C4-2B (cell line): ENCODE measurements around the gene INHA.

Source experiments
- CTCF ChIP-seq: fragments of 450-650 bp; conservative IDR thresholded peaks from 2 replicates; pipeline ENCODE4 v1.5.1; 2017; ENCODE audit warnings: mild to moderate bottlenecking
- ZFX ChIP-seq: fragments of 450-650 bp; IDR thresholded peaks from 2 replicates; pipeline ENCODE4 v1.6.1; 2017

- TF ChIP-seq CTCF, result peak; percentile 96
- TF ChIP-seq ZFX, result no peak
Observed at GRCh38 chr2:219541611-219542180, 30.4 kb upstream of the INHA start.
